Kasumi-1 (cell line): ENCODE measurements around the gene ADAMTSL1.

Experiments used
- DNase-seq, 2 experiments: peaks; one replicate each; lab custom pipeline; 2025; lab: John Stamatoyannopoulos, UW

ADAMTSL1 gene

DNA sequence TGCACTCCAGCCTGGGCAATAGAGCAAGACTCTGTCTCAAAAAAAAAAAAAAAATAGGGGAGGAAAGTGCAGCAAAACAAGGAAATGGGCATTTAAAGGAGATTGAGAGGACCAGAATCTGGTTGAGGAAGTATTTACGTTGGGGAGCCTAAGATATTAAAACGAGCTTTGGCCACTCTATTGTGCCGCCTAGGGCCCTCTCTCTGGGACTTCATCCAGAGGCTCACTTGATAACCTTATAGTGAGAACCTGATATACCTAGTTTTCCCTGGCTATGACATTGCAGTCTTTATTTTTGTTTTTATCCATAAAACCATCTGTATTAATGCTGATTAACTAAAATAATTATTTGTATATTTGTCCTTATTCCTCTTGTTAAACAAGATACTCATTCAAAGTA is 345.5 kb downstream of the ADAMTSL1 start:
- DNase-seq, result no peak

DNA sequence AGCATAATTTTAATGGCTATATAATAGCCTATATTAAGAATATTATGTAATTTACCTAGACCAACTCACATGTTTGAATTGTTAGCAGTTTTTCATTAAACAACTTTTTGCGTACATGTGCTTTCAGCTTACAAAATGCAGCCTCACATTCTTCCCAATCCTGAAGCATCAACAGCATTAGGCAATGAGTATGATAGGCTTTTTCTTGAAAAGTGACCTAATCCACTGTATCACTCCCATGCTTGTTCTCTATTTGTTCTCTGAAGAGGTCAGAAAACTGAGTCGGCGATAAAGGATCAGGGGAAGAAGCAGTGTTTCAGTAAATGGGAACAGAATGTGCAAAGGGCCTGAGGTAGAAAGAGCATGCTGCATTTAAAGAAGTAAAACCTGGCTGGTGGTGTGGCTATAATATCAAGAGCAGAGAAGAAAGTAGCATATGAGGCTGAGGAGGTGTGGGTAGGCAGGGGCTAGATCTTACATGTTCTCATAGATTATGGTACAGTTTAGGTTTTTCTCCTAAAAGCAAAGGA is 346.7 kb downstream of the ADAMTSL1 start:
- no peak for DNase-seq

DNA sequence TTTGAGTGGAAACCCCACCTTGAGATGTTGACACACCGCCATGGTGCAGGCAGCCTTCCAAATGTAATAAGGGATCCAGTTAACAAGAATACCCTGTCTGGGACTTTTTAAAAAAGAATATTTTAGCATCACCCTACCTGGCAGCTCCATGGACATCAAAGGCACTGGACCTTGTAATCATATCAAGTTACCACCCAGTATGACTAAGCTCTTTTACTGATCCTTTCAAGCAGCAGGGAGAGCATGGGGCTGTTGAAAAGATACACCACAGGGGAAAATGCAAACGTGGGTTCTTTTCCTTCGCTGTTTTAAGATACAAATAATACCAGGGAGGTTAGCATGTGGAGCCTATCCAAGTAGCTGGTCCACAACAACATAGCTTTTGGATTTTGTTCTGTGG is 347.8 kb downstream of the ADAMTSL1 start:
- no peak for DNase-seq

DNA sequence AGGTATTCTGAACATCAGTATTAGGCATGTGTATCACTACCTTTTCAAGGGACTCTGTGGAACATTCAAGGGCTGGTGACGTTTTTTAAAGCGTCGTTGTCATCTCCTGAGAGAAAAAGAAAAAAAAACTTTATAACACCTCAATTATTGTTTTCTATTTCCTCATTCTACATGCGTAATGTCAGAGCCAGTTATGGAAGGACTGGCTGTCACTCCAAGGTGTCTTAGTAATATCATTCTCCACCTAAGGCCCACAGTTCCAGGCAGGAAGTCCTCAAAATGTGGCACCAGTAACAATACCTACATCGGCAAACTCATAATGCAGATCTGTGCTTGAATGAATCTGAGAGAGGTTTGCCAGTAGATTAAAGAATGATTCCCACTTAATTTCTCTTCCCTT is 348.9 kb downstream of the ADAMTSL1 start:
- no peak for DNase-seq

DNA sequence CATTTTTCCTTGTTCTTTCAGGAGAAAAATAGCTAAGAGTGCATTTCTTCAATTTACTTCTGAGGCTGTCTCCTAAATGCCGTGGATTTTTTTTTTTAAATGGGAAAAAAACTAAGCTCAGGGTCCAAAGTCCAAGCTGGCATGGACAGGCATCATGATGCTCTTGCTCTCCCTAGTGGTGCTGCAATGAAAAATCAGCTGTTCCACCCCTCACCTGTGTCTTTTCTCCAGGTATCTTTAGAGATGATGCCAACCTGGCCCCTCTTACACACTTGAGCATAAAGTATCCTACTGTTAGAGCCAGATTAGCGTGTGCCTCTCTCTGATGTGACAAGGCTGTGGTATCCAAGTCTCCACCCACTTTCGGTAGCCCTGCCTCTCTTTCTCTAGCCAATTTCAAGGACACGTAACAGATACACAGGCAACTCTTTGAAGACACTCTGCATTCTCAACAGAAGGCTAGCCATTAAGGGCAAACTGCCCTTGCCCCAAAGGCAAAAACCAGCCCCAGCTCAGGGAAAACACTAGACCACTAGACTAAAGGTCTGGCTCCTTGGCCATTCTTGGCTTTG is 350.2 kb downstream of the ADAMTSL1 start:
- DNase-seq, result no peak

DNA sequence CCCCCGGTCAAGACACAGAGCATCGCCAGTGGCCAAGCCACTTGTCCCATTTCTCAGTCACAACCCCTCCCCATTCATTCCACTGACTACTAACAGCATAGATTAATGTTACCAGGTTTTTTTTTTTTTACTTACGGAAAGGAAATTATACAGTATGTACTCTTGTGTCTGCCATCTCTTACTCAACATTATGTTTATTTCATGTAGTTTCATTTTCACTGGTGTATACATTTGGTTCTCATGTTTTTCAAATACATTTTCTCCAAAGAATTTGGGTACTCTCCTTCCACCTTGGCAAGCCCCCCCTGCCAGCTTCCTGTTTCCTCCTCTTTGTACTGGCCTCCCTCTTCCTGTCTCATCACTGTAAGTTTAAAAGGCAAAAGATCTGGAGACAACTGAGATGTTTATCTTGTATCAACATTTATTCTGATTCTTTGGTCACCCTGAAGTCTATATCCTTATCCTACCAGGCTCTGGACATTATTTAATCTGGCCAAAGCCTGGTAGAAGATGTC is 351.8 kb downstream of the ADAMTSL1 start:
- no peak for DNase-seq

DNA sequence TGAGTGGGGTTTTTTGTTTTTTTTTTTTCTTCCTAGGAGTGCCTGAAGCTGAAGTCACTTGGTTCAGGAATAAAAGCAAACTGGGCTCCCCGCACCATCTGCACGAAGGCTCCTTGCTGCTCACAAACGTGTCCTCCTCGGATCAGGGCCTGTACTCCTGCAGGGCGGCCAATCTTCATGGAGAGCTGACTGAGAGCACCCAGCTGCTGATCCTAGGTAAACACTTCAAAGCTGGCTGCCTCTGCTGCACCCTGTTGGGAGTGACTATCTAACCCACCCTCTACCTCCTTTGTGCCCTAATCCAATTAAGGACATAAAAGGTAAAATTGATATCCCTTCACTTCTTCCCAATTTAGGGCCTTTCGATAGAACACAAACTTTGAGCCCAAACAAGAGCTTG is 352.3 kb downstream of the ADAMTSL1 start:
- DNase-seq, result no peak

DNA sequence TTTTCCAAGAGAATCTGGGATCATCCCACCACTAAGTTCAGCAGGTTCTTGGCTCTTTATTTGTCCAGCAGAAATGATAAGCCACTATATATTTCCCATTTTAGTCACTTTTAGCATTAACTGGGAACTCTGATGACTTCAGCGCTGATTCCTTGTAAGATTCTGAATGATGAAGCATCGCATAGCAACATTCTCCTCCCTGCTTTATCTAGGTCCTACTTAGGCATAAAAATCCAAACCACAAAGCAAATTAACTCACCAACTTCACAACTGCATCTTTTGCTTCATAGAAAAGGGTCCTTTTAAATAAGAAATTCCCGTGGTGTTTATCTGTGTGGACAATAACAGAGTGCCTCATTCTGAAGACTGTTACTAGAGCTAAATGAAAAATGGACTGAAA is 355.1 kb downstream of the ADAMTSL1 start:
- DNase-seq, result no peak

DNA sequence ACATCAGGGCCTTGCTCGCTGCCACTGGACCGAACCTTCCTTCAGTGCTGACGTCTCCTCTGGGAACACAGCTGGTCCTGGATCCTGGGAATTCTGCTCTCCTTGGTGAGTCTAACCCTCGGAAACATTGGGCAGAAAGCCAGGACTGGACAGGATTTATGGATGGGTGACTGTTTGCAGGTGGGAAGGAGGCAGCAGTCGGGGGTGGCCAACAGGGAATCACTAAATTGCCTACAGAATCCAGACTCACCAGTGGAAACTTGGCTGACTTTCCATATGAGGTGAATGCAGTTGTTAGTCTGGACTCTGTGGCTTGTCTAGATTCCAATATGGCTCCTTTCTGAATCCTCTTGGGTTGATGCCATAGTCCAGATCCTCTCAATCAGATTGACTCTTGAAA is 355.9 kb downstream of the ADAMTSL1 start:
- no peak for DNase-seq

DNA sequence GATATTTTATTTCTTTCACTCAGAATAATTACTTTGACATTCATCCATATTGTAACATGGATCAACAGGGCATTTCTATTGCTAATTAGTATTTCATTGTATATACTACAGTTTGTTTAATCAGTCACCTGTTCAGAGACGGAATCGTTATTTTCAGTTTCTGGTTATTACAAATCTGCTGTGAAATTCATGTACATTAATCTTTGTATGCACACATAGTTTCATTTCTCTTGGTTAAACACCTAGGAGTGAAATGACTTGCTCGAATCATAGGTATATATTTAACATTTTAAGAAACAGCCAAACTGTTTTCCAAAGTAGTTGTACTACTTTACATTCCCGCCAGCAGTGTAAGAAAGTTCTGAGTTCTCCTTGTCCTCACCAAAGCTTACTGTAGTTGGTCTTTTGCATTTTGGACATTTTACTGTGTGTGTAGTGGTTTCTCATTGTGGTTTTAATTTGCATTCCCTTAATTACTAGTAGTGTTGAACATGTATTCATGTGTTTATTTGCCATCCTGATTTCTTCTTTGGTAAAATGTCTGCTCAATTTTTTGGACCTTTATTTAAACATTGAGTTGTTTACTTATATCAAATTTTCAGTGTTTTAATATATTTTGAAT is 360.9 kb downstream of the ADAMTSL1 start:
- no peak for DNase-seq

DNA sequence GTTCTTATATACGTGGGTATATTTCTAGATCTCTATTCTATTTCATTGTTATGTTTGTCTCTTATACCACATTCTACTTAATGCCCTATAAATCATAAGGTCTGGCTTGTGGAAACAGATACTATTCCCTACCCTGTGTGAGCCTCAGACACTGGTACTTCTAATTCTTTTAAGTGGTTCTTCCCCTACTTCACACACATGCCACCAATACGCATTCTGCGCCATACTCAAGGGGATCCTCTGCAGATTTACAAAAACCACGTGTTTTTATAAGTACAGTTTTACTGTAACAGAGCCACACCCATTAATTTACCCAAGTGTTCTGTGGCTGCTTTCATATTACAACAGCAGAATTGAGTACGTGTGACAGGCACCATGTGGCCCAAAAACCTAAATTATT is 363.4 kb downstream of the ADAMTSL1 start:
- no peak for DNase-seq

DNA sequence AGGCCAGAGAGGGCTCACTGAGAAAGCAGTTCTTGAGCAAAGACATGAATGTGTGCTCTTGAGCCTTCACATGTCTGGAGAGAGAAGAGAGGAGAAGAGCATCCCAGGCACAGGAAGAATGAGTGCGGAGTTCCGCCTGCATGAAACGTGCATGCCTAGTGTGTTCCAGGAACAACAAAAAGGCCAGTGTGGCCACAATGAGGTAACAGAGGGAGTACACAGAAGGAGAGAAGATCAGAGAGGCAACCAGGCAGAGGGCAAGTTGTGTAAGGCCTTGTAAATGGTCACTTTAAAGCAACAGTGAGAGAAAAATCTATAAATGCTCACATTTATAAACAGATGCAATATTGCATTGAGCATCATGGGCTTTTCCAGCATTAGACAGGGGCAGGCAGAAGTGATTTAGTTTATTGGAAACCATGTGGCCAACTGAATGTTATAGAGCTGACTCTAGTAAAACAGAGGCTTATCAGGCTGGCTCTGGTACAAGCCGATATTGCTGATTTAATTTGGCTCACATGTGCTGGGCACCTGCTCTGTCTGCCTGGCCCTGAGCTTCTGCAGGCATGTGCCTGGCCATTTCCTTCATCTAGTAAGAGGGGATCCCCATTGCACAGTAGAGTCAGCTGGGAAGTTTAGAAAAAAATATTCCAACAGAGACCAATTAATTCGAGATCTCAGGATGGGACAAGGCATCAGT is 373.8 kb downstream of the ADAMTSL1 start:
- DNase-seq, result no peak

DNA sequence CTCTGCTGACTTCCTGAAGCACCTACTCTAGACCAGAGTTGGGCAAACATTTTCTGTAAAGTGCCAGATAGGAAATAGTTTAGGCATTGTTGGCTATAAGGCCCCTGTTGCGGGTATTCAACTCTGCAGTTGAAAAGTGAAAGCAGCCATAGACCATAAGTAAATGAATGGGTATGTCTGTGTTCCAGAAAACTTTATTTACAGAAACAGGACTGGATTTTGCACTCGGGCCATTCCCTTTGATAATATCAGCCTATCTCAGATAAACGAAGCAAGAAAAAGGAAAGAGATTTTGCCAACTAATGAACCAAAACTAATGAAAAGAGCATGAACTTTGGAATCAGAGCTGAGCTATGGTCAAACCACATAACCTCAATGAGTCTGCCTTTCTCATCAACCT is 374.7 kb downstream of the ADAMTSL1 start:
- DNase-seq, result no peak

DNA sequence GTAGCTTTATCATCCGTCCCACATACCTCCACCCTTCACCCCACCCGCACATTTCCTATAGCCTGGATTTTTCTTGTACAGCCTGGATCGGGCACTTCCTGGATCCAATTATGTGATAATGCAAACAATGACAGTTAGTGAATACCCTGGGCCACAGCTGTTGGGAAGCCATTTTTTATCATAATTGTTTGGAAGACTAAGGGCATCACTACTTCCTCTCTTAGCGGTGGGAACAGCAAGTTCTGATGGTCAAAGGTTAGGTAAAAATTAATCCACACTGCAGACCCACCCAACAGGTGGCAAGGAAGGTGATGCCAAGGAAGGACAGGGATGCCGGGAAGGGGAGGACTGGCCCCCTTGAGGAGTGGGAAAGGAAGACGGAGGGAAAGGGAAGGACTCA is 375.3 kb downstream of the ADAMTSL1 start:
- DNase-seq, result no peak

DNA sequence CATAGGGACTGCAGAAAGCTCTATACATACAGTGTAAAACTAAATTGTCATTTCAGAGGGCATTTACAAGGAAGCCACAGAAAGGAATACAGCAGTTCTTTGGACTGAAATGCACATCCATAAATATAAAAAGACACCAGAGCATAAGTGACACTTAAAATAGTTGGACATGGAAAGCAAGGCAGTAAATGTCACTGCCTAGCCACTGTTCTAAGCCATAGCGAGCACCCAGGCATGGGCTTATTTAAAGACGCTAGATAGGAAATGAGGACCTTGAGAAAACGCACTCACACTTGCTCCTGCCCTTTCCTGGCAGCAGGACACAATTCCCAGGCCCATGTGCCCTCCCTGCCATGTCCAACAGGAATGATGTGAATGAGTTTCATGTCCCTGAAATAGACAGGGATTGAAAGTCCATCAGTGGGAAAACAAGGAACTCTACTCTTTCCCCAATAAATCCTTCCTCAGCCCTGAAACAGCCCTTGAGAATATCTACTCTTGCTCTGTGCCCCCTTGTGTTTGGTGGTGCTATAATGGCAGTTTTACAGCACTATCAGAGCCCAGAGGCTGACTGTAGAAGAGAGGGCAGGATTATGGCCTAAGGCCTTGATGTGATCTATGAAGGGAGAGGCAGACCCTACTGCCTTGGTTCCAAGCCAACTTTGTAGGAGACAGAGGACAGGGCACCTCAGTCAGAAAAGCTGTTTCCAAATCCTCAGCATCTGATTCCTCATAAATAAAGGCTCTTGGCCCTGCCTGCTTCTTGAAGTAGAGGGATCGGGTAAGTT is 376.1 kb downstream of the ADAMTSL1 start:
- DNase-seq, result no peak

DNA sequence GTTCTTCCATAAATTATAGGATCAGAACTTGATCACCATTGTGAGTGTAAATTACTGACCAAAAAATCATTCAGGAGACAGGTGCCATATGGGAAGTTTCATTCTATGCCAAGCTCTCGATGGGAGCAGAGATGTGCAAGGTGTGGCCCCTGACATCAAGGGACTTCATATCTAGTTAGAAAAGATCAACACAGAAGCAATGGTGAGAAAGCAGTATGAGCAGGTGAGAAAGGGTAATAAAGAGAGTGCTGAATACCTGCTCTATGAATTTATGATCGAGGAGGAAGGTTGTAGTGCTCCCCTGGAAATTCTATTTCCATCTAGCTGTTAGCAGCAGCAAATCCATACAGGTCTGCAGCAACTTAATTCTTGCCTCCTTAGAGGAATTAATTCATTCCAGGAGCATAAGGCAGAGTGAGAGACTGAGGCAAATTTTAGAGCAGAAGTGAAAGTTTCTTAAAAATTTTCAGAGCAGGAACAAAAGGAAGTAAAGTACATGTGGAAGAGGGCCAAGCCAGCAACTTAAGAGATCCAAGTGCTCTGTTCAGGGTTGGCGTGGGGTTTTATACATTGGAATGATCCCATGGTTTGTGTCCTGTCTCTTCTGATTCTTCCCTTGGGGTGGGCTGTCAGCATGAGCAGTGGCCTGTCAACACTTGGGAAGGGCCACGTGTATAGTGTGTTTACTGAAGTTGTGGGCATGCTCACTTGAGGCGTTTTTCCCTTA is 377.3 kb downstream of the ADAMTSL1 start:
- no peak for DNase-seq

DNA sequence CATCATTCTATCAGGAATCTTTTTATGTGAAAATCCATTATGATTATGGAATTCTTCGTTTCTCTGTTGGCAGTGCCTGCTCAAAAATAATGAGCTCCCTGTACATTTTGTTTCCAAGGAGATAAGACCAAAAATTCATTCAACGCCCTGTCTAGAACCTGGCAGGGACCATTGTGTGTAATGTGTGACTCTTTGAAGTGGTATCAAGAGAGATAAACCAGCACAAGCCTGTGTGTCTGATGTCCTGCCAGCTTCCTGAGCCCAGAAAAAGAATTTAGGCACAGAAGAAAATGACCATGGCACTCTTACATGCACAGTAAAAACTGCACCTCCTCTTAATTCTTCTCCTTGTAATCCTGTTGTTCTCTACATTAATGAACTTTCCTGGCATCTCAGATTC is 381.7 kb downstream of the ADAMTSL1 start:
- DNase-seq, result no peak

DNA sequence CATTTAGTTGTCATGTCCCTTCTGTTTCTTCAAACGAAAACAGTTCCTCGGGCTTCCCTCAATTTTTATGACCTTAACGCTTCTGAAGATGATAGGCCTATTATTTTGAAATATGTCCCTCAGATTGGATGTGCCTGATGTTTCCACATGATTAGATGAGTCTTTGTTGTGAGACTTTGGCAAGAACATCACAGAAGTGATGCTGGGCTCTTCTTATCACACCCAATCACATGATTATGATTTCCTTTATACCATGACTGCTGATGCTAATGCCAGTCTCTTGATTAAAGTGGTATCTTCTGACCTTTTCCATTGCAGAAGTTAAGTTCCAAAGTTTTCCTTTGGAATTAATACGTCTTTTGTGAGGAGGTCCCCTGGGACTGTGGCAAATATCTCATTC is 383.4 kb downstream of the ADAMTSL1 start:
- DNase-seq, result no peak

DNA sequence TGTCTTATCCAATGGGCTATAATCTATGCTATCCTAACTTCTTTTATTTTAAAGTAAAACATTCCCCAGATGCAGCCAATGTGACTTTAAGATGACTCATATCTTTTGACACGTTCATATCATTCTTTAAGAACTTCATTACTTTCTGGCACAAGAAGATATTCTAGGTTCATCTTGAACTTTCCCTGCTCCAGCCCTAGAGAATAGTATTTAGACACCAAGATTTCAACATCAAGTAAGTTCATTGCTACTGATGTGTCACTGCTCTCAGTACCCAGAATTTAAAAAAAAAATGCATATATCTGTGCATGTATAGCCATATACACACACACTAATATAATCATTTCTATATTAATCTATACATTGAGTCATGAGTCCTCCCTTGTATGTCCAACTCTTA is 383.8 kb downstream of the ADAMTSL1 start:
- no peak for DNase-seq

DNA sequence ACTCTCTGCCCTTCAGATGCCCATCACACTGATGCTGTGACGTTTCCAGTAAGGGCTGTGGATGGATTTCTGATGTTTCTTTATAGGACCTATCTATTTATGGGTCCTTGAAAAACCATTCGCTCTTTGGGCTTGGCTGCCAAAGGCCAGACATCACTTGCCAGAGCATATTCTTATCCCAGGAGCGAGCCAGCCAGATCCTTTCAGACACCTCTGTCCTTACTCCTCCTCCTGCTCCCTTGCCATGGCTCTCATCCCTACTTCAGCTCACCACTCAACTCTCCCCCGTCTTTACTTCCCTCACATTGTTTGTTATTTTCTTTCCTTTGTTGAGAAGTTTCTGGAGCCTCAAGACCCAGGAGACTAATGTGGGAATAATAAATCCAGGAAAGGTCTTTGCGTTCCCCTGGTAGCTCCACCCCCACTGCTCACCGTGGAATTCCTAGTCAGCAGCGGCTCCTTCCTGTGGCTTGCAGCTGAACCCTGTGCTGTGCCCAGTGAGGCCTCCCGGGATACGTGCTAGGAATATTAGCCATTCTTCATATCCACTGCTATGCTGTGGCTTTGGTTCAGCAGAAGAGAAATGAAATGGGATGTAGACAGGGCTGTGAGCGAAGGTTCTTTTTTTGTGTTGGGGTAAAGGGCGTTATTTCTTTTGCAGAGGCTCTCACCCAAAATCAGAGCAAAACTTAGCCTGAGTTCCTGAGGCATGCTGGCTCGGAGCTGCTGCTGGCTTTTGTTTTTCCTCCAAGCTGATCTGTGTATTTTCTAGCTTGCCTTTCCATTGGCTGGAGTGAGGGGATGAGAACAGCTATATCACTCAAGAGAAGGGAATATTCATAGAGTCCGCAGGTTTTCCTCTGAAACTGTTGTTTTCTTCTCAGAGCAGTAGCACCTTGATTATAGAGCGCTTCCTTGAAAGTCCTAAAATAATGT is 387.9 kb downstream of the ADAMTSL1 start:
- no peak for DNase-seq

DNA sequence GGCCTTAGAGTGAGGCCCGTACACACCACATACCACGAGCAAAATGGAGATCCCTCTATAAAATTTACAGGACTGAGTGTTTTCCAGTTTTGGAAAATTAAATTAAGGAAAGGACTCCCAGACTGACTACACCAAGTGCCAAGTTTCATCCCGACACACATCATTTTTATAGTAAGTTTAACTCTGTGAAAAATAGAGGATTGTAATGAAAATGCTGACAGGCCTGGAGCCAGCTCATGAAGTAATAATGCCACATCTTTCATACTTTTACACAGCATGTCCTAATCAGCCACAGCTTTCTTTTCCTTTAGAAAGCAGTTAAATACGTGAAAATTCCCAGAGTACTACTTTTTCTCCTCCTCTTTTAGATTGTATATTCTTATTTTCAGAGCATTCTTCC is 389.8 kb downstream of the ADAMTSL1 start:
- no peak for DNase-seq
